ENCODE data around the gene GSK3B. TPM values are rescaled to one million over a fixed set of nuclear protein-coding genes. Genes with fewer than 3 reads are reported as not detected.

GSK3B gene
- total RNA-seq, 1 donor from 2014 or later: 35.7 TPM

- Mint-ChIP-seq H3K9me3 (no peaks in the 10 kb centered on the region), H3K27ac (no peak overlapping the region), H3K4me3 (ENCODE audit: low read depth) (no peak overlapping the region), H3K36me3 (ENCODE audit: low read depth) (peaks cover 17% of the 10 kb centered on the region), H3K27me3 (ENCODE audit: low read depth) (no peaks in the 10 kb centered on the region), H3K4me1 (ENCODE audit: low read depth) (peaks cover 10% of the 10 kb centered on the region)
- intact Hi-C loops (cut with micrococcal nuclease): no loop called here
- DNase-seq (ENCODE audit: low spot score): no peak
These were observed 121.1 kb downstream of the GSK3B start for GRCh38 chr3:119973018-119973646.

GRCh38 chr3:119969759-119970158, 124.5 kb downstream of the GSK3B start:
- no peaks in the 10 kb centered on the region for H3K9me3 Mint-ChIP-seq
- H3K4me1 Mint-ChIP-seq (ENCODE audit: low read depth): peaks cover 3% of the 10 kb centered on the region
- H3K27ac Mint-ChIP-seq: no peak overlapping the region
- peaks cover 11% of the 10 kb centered on the region for H3K36me3 Mint-ChIP-seq (ENCODE audit: low read depth)
- intact Hi-C loops (cut with micrococcal nuclease): no loop called here
- no peak overlapping the region for H3K4me3 Mint-ChIP-seq (ENCODE audit: low read depth)
- no peak for DNase-seq (ENCODE audit: low spot score)
- no peaks in the 10 kb centered on the region for H3K27me3 Mint-ChIP-seq (ENCODE audit: low read depth)

GRCh38 chr3:119967353-119968006, 126.8 kb downstream of the GSK3B start:
- Mint-ChIP-seq H3K27me3 (ENCODE audit: low read depth) (no peaks in the 10 kb centered on the region), H3K36me3 (ENCODE audit: low read depth) (peaks cover 16% of the 10 kb centered on the region), H3K4me3 (ENCODE audit: low read depth) (no peak overlapping the region), H3K9me3 (no peaks in the 10 kb centered on the region), H3K4me1 (ENCODE audit: low read depth) (peaks cover 3% of the 10 kb centered on the region), H3K27ac (no peak overlapping the region)
- intact Hi-C loops (cut with micrococcal nuclease): no loop called here
- DNase-seq (ENCODE audit: low spot score): no peak

GRCh38 chr3:119965692-119966091, 128.6 kb downstream of the GSK3B start:
- Mint-ChIP-seq H3K9me3 (no peaks in the 10 kb centered on the region), H3K27me3 (ENCODE audit: low read depth) (no peaks in the 10 kb centered on the region), H3K36me3 (ENCODE audit: low read depth) (peaks cover 17% of the 10 kb centered on the region), H3K27ac (no peak overlapping the region), H3K4me1 (ENCODE audit: low read depth) (peaks cover 3% of the 10 kb centered on the region), H3K4me3 (ENCODE audit: low read depth) (no peak overlapping the region)
- DNase-seq (ENCODE audit: low spot score): no peak
- intact Hi-C loops (cut with micrococcal nuclease): no loop called here

- Mint-ChIP-seq H3K4me1 (ENCODE audit: low read depth) (peaks cover 3% of the 10 kb centered on the region), H3K27ac (no peak overlapping the region), H3K4me3 (ENCODE audit: low read depth) (no peak overlapping the region), H3K27me3 (ENCODE audit: low read depth) (no peaks in the 10 kb centered on the region), H3K9me3 (no peaks in the 10 kb centered on the region), H3K36me3 (ENCODE audit: low read depth) (peaks cover 15% of the 10 kb centered on the region)
- no peak for DNase-seq (ENCODE audit: low spot score)
- intact Hi-C loops (cut with micrococcal nuclease): no loop called here
These were observed 130.0 kb downstream of the GSK3B start for GRCh38 chr3:119964294-119964693.

GRCh38 chr3:119955972-119956371, 138.3 kb downstream of the GSK3B start:
- Mint-ChIP-seq H3K36me3 (ENCODE audit: low read depth) (peaks cover 9% of the 10 kb centered on the region), H3K4me3 (ENCODE audit: low read depth) (no peak overlapping the region), H3K4me1 (ENCODE audit: low read depth) (no peaks in the 10 kb centered on the region), H3K27me3 (ENCODE audit: low read depth) (no peaks in the 10 kb centered on the region), H3K9me3 (no peaks in the 10 kb centered on the region), H3K27ac (no peak overlapping the region)
- intact Hi-C loops (cut with micrococcal nuclease): no loop called here
- no peak for DNase-seq (ENCODE audit: low spot score)

GRCh38 chr3:119950666-119951325, 143.5 kb downstream of the GSK3B start:
- DNase-seq (ENCODE audit: low spot score): no peak
- Mint-ChIP-seq H3K4me1 (ENCODE audit: low read depth) (peaks cover 3% of the 10 kb centered on the region), H3K9me3 (no peaks in the 10 kb centered on the region), H3K36me3 (ENCODE audit: low read depth) (peaks cover 3% of the 10 kb centered on the region), H3K27me3 (ENCODE audit: low read depth) (no peaks in the 10 kb centered on the region), H3K27ac (no peak overlapping the region), H3K4me3 (ENCODE audit: low read depth) (no peak overlapping the region)
- intact Hi-C loops (cut with micrococcal nuclease): no loop called here

- no peaks in the 10 kb centered on the region for H3K9me3 Mint-ChIP-seq
- no peak overlapping the region for H3K4me3 Mint-ChIP-seq (ENCODE audit: low read depth)
- intact Hi-C loops (cut with micrococcal nuclease): no loop called here
- DNase-seq (ENCODE audit: low spot score): no peak
- H3K36me3 Mint-ChIP-seq (ENCODE audit: low read depth): peaks cover 4% of the 10 kb centered on the region
- H3K4me1 Mint-ChIP-seq (ENCODE audit: low read depth): peaks cover 21% of the 10 kb centered on the region
- H3K27me3 Mint-ChIP-seq (ENCODE audit: low read depth): no peaks in the 10 kb centered on the region
- H3K27ac Mint-ChIP-seq: no peak overlapping the region
These were observed 149.0 kb downstream of the GSK3B start for GRCh38 chr3:119945291-119945690.

- no peak for DNase-seq (ENCODE audit: low spot score)
- H3K27me3 Mint-ChIP-seq (ENCODE audit: low read depth): no peaks in the 10 kb centered on the region
- H3K4me3 Mint-ChIP-seq (ENCODE audit: low read depth): no peak overlapping the region
- H3K9me3 Mint-ChIP-seq: no peaks in the 10 kb centered on the region
- H3K36me3 Mint-ChIP-seq (ENCODE audit: low read depth): peaks cover 4% of the 10 kb centered on the region
- H3K4me1 Mint-ChIP-seq (ENCODE audit: low read depth): peaks cover 24% of the 10 kb centered on the region
- H3K27ac Mint-ChIP-seq: no peak overlapping the region
- intact Hi-C loops (cut with micrococcal nuclease): no loop called here
These were observed 150.2 kb downstream of the GSK3B start for GRCh38 chr3:119944091-119944490.

GRCh38 chr3:119939077-119939476, 155.2 kb downstream of the GSK3B start:
- Mint-ChIP-seq H3K4me1 (ENCODE audit: low read depth) (peaks cover 36% of the 10 kb centered on the region), H3K36me3 (ENCODE audit: low read depth) (peaks cover 9% of the 10 kb centered on the region), H3K27me3 (ENCODE audit: low read depth) (no peaks in the 10 kb centered on the region), H3K9me3 (no peaks in the 10 kb centered on the region), H3K27ac (no peak overlapping the region), H3K4me3 (ENCODE audit: low read depth) (no peak overlapping the region)
- DNase-seq (ENCODE audit: low spot score): no peak
- intact Hi-C loops (cut with micrococcal nuclease): loop anchor here (5.0 kb wide), 2 partner anchors 237 to 408 kb away; partner anchors contain the start of genes CFAP91 and LRRC58

- intact Hi-C loops (cut with micrococcal nuclease): loop anchor here (1.0 to 5.0 kb wide), 4 partner anchors 25 to 410 kb away; partner anchors contain the start of genes CFAP91, GSK3B and LRRC58
- H3K36me3 Mint-ChIP-seq (ENCODE audit: low read depth): peaks cover 9% of the 10 kb centered on the region
- peaks cover 29% of the 10 kb centered on the region for H3K4me1 Mint-ChIP-seq (ENCODE audit: low read depth)
- H3K27ac Mint-ChIP-seq: peak overlapping the region; percentile 34
- H3K4me3 Mint-ChIP-seq (ENCODE audit: low read depth): peak overlapping the region; percentile 22
- H3K9me3 Mint-ChIP-seq: no peaks in the 10 kb centered on the region
- no peaks in the 10 kb centered on the region for H3K27me3 Mint-ChIP-seq (ENCODE audit: low read depth)
- DNase-seq (ENCODE audit: low spot score): peak; percentile 22
These were observed 157.0 kb downstream of the GSK3B start for GRCh38 chr3:119937229-119937628.

GRCh38 chr3:119934249-119934648, 160.0 kb downstream of the GSK3B start:
- intact Hi-C loops (cut with micrococcal nuclease): no loop called here

GRCh38 chr3:119933207-119933606, 161.0 kb downstream of the GSK3B start:
- Mint-ChIP-seq H3K4me3 (ENCODE audit: low read depth) (no peak overlapping the region), H3K36me3 (ENCODE audit: low read depth) (peaks cover 9% of the 10 kb centered on the region), H3K27ac (no peak overlapping the region), H3K4me1 (ENCODE audit: low read depth) (peaks cover 23% of the 10 kb centered on the region), H3K27me3 (ENCODE audit: low read depth) (no peaks in the 10 kb centered on the region), H3K9me3 (no peaks in the 10 kb centered on the region)
- intact Hi-C loops (cut with micrococcal nuclease): no loop called here
- no peak for DNase-seq (ENCODE audit: low spot score)

More at GRCh38 chr3:119934249-119934648, 160.0 kb downstream of the GSK3B start:
- Mint-ChIP-seq H3K27me3 (ENCODE audit: low read depth) (no peaks in the 10 kb centered on the region), H3K4me1 (ENCODE audit: low read depth) (peaks cover 26% of the 10 kb centered on the region), H3K9me3 (no peaks in the 10 kb centered on the region), H3K27ac (no peak overlapping the region), H3K36me3 (ENCODE audit: low read depth) (peaks cover 9% of the 10 kb centered on the region), H3K4me3 (ENCODE audit: low read depth) (no peak overlapping the region)
- DNase-seq (ENCODE audit: low spot score): no peak

All from activated T-helper 2 cell treated with anti-CD3 and anti-CD28 coated beads, Interferon-gamma antibody, Interleukin-2, Interleukin-4, amounts not matched to agents 10 μg/mL and 5 μg/mL and 100 μg/mL, durations not matched to agents 14 hours and 24 hours and 36 hours (primary cell).